Stimulated activated CD4-positive, alpha-beta T cell treated with anti-CD3 and anti-CD28 coated beads, TNF-alpha, amount 100 ng/mL, for 1 hour (primary cell): ENCODE data around the gene VIPR2.
"Not testable (repeated sequence)": the region's sequence is repeated elsewhere in the genome, so short reads cannot be mapped to it uniquely, and the experiment has no call there.

Experiments
- DNase-seq, 3 donors: peaks; one replicate each; pipeline ENCODE4 v3.0.0-alpha.2; 2020; ENCODE audit warnings: low read depth in 3 of 3, low spot score in 1 of 3

The VIPR2 gene

DNA sequence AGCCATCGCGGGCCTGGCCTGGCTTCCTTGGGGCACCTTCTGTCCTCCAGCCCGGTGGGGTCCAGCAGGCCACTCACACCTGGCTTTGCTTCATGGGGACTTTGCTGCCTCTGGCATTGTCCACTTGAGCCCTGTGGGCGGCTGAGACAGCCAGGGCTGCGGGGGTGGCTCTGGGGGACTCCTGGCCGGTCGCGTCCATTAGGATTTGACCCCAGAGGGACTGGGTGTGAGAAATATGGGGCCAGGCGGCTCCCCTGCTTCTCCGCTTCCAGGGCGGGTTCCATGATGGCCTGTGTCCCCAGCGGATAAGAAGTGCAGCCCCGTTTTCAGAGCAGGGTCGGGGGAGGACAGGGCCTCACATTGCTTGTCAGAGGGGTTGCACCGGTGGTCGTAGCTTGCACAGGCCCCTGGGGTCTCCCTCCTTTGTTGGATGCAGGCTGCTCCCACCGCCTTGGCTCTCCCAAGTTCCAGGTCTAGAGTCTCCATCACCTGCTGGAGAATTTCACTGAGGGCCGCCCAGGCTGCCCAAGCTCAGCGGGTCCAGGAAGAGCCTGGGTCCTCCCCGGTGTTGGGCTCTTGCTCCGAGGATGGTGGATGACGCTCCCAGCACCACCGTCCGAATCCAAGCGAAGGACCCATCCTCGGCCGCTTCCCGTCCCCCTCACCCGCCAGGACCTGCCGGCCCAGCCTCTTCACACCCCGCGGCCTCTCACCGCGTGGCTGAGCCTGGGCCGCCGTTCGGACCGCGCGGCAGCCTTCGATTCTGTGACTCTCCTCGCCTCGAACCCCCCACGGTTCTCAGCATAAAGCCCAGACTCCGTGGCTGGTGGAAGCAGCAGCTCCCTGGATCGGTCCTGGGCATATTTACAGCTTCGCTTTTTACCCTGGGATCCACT, 148.2 kb downstream of the VIPR2 start:
- no peak for DNase-seq

DNA sequence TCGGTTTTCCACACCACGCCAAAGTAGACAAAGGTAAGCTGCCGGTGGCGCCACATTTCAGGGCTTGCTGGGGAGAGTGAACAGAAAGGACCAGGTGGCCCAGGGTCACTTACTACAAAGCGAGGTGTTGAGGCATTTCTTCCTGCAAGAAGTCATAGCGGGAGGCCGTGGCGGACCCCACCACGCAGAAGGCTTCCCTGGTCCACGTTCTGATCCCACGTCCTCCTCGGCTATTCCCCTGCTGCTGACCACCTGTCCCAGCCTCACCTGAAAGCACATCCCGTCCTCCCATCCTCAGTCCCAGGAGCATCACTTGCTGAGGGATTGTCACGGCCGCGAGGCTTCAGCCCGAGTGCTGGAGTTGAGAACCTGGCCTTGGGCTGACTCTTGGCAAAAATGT, 149.2 kb downstream of the VIPR2 start:
- no peak for DNase-seq

DNA sequence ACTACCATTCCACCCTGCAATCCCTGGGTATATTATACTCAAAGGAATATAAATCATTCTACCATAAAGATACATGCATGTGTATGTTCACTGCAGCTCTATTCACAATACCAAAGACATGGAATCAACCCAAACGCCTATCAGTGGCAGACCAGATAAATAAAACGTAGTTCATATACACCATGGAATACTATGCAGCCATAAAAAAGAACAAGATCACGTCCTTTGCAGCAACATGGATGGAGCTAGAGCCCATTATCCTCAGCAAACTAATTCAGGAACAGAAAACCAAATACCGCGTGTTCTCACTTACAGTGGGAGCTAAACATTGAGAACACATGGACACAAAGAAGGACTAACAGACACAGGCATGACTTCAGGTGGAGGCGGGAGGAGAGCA, 150.0 kb downstream of the VIPR2 start:
- DNase-seq, result no peak

DNA sequence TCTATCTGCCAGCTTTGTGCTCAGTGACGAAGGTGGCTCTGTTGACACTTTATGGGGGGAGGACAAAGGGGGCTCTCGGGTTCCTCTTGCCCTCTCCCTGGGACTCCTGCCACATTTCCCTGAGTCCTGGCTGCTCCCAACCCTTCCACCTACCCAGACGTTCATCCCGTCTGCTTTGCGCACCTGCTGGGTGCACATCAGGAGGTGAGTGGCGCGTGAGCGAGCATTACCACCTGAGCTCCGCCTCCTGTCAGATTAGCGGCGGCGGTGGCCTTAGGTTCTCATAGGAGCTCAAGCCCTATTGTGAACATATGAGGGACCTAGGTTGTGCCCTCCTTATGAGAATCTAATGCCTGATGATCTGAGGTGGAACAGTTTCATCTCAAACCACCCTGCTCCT, 151.1 kb downstream of the VIPR2 start:
- no peak for DNase-seq

DNA sequence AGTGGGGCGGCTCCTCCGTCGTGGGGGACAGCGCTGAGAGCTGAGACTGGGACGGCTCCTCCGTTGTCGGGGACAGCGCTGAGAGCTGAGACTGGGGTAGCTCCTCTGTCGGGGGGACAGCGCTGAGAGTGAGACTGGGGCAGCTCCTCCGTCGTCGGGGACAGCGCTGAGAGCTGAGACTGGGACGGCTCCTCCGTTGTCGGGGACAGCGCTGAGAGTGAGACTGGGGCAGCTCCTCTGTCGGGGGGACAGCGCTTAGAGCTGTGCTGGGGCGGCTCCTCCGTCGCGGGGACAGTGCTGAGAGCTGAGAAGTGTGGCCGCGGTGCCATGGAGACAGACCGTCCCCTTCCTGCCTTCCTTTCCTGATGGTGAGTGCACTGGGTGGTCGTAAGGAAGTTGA, 151.9 kb downstream of the VIPR2 start:
- no peak for DNase-seq

DNA sequence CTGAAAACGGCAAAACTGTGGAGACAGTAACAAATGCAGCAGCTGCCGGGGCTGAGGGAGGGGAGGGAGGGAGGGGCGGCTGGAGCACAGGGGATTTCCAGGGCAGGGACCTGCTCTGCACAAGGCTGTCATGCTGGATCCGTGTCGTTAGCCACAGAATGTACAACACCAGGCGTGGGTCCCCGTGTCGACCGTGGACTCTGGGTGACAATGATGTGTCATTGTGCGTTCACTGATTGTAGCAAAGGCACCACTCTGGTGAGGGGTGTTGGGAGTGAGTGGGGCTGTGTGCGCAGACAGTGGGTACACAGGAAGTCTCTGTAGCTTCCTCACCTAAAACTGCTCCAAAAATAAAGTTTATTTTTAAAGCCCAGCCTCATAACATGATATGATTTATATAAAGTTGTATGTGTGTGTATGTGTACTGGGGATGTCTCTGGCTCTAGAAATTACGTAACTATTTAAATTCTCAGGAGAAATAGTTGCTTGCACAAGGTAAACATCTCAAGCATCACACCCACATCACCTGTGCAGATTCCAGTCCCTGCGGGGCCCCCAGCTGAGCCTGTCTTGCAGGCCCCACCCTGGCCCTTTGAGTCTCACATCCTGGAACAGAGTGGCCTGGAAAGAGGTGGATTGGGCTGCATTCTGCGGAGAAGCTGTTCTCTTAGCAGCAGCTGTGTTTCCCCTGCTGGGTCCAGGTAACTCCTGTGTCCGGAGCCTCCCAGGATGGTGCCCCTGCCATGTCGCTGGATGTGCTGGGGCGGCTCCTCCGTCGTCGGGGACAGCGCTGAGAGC, 152.6 kb downstream of the VIPR2 start:
- no peak for DNase-seq

DNA sequence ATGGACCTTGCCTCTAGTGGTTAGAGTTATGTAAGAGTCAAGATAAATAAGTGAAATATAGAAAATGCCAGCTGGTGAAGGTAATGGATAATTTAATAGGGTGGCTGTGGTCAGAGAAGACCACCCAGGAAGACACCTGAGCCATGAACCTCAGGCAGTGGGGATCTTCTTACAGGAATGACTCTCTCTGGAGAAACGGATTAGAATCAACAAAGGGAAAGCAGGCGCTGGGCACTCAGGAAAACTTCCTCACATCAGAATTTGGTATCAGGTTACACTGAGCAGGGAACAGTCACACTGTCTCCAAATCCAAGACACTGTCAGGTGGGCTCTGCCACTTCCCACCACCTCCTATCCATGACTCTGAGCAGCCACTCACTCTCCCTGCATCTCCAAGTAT, 155.7 kb downstream of the VIPR2 start:
- DNase-seq, result no peak

DNA sequence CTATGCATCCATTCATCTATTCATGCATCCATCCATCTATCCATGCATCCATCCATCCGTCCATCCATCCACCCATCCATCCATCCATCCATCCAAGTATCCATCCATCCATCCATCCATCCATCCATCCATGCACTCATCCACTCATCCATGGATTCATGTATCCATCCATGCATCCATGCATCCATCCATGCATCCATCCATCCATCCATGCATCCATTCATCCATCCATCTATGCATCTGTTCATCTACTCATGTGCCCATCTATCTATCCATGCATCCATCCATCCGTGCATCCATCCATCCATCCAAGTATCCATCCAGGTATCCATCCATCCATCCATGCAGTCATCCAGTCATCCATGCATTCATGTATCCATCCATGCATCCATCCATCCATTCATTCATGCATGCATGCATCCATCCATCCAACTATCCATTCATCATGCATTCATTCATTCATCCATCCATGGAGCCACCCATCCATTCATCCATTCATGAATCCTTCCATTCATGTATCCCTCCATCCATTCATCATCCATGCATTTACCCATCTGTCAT, 156.3 kb downstream of the VIPR2 start:
- no peak for DNase-seq

DNA sequence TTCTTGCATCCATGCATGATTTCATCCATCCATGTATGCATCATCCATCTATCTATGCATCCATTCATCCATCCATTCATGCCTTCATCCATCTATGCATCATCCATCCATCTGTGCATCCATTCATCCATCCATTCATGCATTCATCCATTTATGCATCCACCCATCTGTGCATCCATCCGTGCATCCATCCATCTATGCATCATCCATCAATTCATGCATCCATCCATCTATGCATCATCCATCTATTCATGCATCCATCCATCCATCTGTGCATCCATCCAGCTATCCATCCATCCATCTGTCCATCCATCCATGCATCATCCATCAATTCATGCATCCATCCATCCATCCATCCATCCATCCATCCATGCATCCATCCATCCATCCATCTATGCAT, 157.0 kb downstream of the VIPR2 start:
- no peak for DNase-seq

DNA sequence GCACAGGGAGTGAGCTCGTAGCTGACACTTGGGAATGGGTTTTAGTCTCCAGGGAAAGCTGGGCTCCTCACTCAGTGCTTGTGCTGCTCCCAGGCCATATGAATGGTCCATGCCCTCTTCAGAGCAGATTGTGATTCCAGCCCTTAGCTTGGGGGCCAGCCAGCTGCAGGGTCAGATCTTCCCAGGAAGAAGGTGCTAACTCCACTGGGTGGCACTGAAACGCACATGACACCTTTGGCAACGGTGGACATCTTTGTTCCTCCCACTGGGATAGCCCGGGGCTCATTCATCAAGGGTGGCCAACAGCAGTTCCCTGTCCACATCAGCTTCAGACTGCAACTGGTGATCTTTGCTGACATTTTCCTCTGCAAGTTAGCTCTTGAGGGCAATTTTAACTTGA, 159.1 kb downstream of the VIPR2 start:
- no peak for DNase-seq

DNA sequence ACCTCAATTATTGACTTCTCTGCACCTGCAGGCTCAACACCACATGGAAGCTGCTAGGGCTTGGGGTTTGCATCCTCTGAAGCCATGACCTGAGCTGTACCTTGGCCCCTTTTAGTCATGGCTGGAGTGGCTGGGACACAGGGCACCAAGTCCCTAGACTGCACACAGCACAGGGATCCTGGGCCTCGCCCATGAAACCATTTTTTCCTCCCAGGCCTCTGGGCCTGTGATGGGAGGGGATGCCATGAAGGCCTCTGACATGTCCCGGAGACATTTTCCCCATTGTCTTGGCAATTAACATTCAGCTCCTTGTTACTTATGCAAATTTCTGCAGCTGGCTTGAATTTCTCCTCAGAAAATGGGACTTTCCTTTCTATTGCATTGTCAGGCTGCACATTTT, 160.7 kb downstream of the VIPR2 start:
- not testable (repeated sequence) for DNase-seq

DNA sequence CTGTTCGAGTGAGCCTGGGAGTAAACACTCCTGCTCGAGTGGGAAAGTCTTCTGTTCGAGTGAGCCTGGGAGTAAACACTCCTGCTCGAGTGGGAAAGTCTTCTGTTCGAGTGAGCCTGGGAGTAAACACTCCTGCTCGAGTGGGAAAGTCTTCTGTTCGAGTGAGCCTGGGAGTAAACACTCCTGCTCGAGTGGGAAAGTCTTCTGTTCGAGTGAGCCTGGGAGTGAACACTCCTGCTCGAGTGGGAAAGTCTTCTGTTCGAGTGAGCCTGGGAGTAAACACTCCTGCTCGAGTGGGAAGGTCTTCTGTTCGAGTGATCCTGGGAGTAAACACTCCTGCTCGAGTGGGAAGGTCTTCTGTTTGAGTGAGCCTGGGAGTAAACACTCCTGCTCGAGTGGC, 162.6 kb downstream of the VIPR2 start:
- not testable (repeated sequence) for DNase-seq

DNA sequence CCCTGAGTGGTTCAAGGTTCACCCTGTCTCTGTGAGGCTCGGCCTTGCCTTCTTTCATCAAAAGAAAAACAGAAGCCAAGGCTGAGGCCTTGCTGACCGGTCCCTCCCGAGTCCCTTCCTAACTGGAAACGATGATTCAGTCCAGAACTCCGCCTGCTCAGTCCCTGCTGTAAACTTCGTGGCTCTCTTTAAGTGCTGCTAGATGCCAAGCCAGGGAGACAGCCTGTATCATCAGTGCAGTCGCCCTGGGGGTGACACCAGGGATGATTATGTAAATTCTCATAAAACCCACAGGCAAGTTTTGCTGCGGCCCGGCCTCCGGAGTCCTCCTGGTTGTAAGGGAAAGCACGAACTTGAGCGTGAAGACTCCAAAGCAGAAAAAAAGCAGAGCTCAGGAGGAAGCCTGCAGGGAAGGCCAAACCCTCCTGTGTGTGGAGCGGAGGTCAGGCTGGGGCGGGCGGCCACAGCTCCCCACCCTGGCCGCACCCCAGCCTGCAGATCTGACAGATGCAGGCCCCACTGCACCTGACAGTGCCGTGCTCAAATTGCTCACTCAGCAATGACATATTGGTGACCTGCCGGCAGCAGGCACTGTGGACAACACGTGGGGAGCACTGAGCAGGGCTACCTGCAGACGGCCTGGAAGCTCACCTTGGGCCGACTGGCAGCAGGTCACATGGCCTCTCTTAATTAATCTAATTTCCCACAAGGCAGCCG, 164.9 kb downstream of the VIPR2 start:
- no peak for DNase-seq

DNA sequence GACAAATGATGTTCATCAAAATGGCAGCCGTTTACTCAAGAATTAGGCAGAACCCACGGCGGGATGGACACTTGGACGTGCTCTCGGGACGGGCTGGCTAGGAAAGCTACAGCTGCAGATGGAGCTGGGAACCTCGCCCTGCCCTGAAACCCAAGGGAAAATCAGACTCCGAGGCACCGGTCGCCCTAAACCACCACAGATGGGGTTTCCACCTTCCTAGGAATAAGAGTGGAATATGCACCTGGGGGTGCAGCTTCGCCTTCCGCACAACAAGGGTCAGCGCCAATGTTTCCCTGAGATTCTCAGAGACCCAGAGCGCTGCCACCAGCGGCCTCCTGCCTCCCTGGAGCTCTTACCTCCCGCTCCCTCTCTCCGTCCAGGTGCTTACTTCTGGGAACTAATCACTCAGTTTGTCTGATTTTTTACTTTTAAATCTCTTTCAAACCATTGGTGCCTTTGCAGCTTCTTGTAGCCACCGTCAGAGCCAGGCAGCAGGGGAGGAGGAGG, 165.6 kb downstream of the VIPR2 start:
- no peak for DNase-seq
